GM19328 (cell line): ENCODE results near the gene BANF2.
"Not testable (repeated sequence)": the region's sequence is repeated elsewhere in the genome, so short reads cannot be mapped to it uniquely, and the experiment has no call there.

Experiments
- ATAC-seq: cut with Tn5 transposase; IDR thresholded peaks from one replicate; pipeline ENCODE4 v1.9.1; 2021; ENCODE audit warnings: mild to moderate bottlenecking, moderate library complexity; ENCODE audit not compliant: unreplicated experiment

The BANF2 gene

GRCh38 chr20:17682103-17682888 is 17.5 kb upstream of the BANF2 start, which contains the start of gene RRBP1:
Gene RRBP1, minus strand, starts transcription at chr20:17682242. Its CDS starts 21,735 bp downstream, at chr20:17660507.
- ATAC-seq: peak; percentile 88

- ATAC-seq: no peak
These were observed 16.9 kb upstream of the BANF2 start for GRCh38 chr20:17682889-17683198.

- no peak for ATAC-seq
These were observed 16.3 kb upstream of the BANF2 start for GRCh38 chr20:17683218-17684076.

GRCh38 chr20:17684077-17684888 is 15.5 kb upstream of the BANF2 start:
- ATAC-seq: no peak

- no peak for ATAC-seq
These were observed 14.6 kb upstream of the BANF2 start for GRCh38 chr20:17685168-17685567.

- no peak for ATAC-seq
These were observed 12.0 kb upstream of the BANF2 start for GRCh38 chr20:17687800-17688199.

GRCh38 chr20:17688965-17689364 is 10.8 kb upstream of the BANF2 start:
- no peak for ATAC-seq

GRCh38 chr20:17690144-17690543 is 9.6 kb upstream of the BANF2 start:
- ATAC-seq: no peak

GRCh38 chr20:17691758-17692157 is 8.0 kb upstream of the BANF2 start:
- no peak for ATAC-seq

GRCh38 chr20:17693444-17694001 is 6.2 kb upstream of the BANF2 start:
- no peak for ATAC-seq

GRCh38 chr20:17694767-17695166 is 5.0 kb upstream of the BANF2 start:
- ATAC-seq: no peak

GRCh38 chr20:17696287-17696686 is 3.5 kb upstream of the BANF2 start:
- no peak for ATAC-seq

GRCh38 chr20:17697171-17697570 is 2.6 kb upstream of the BANF2 start:
- ATAC-seq: no peak

- no peak for ATAC-seq
These were observed 1.4 kb upstream of the BANF2 start for GRCh38 chr20:17698384-17698783.

- no peak for ATAC-seq
These were observed 871 bp downstream of the BANF2 start for GRCh38 chr20:17700637-17701036.

GRCh38 chr20:17701826-17702225 is 2.1 kb downstream of the BANF2 start:
- ATAC-seq: no peak

- no peak for ATAC-seq
These were observed 5.0 kb downstream of the BANF2 start for GRCh38 chr20:17704589-17705317.

GRCh38 chr20:17705916-17706315 is 6.2 kb downstream of the BANF2 start:
- ATAC-seq: no peak

GRCh38 chr20:17706632-17707031 is 6.9 kb downstream of the BANF2 start:
- ATAC-seq: no peak

- not testable (repeated sequence) for ATAC-seq
These were observed 8.2 kb downstream of the BANF2 start for GRCh38 chr20:17707951-17708350.
